GM12878 (cell line): ENCODE results near the gene SPIB. TPM values are rescaled to one million over a fixed set of nuclear protein-coding genes. Genes with fewer than 3 reads are reported as not detected.
A peak's percentile ranks its signal among the peaks of the same experiment; 100 is the strongest.

ENCODE experiments used
- ATAC-seq: fragments of 200-7000 bp; cut with Tn5 transposase; 3 replicates; pipeline ENCODE4 v1.9.1; 2020; ENCODE audit warnings: mild to moderate bottlenecking, moderate library complexity
- BruUV-seq: library from RNA; stranded (reverse); fragments of 400-500 nt; replicated peaks from 2 replicates; lab custom pipeline; 2021; lab: Mats Ljungman, UMichigan
- CTCF ChIA-PET: fragments of 300-600 bp; sonication (Branson Sonifier 250); formaldehyde crosslinking; extraction: SDS; loops from one replicate; lab custom pipeline; 2021; ENCODE audit warnings: inconsistent platforms; lab: Yijun Ruan, JAX
- POLR2A ChIA-PET: fragments of 350-600 bp; formaldehyde crosslinking; extraction: SDS; loops from one replicate; lab custom pipeline; 2021; ENCODE audit warnings: inconsistent platforms; lab: Charles Lee
- RAD21 ChIA-PET: fragments of 300-600 bp; sonication (Branson Sonifier 250); formaldehyde crosslinking; loops from one replicate; lab custom pipeline; 2023; ENCODE audit warnings: antibody characterized with exemption; ENCODE audit not compliant: unreplicated experiment; lab: Charles Lee
- SMC1A ChIA-PET: fragments of 300-600 bp; sonication (Branson Sonifier 250); formaldehyde crosslinking; loops from one replicate; lab custom pipeline; 2023; ENCODE audit not compliant: unreplicated experiment, uncharacterized antibody; lab: Charles Lee
- DNase-seq: peaks from one replicate; pipeline ENCODE4 v3.0.0-alpha.2; 2011; ENCODE audit warnings: low read depth, low spot score
- FAIRE-seq: peaks from 3 replicates; lab custom pipeline; 2011; peaks lifted over from hg19 to GRCh38; lab: Jason Lieb, UNC
- H2AFZ ChIP-seq: 2 replicates; pipeline ENCODE4 v1.6.0; 2011; ENCODE audit warnings: low read depth, low read length, control low read depth; ENCODE audit not compliant: control insufficient read depth
- H3K27ac ChIP-seq: 2 replicates; pipeline ENCODE4 v1.5.1; 2011; ENCODE audit warnings: control low read depth; ENCODE audit not compliant: control insufficient read depth, insufficient read depth
- H3K27me3 ChIP-seq, 2 experiments: replicated peaks in 1 of 2; 2 replicates each; pipeline versions ENCODE4 v1.6.0 to v1.6.1; 2011; ENCODE audit warnings: low read length in 1 of 2; ENCODE audit not compliant: control insufficient read depth in 2 of 2, insufficient read depth in 2 of 2
- H3K36me3 ChIP-seq, 2 experiments: 2 replicates each; pipeline ENCODE4 v1.5.1; 2011; ENCODE audit warnings: low read length in 1 of 2; ENCODE audit not compliant: control insufficient read depth in 2 of 2, insufficient read depth in 2 of 2
- H3K4me1 ChIP-seq: 2 replicates; pipeline ENCODE4 v1.6.1; 2011; ENCODE audit warnings: mild to moderate bottlenecking, low read length, moderate library complexity, mixed read lengths; ENCODE audit not compliant: control insufficient read depth, insufficient read depth
- H3K4me2 ChIP-seq: 2 replicates; pipeline ENCODE4 v1.6.0; 2011; ENCODE audit warnings: control low read depth; ENCODE audit not compliant: control insufficient read depth, insufficient read depth
- H3K4me3 ChIP-seq: fragments of 200-600 bp; sonication (generic); 2 replicates; pipeline ENCODE4 v1.5.1; 2016
- H3K79me2 ChIP-seq: 2 replicates; pipeline ENCODE4 v1.6.0; 2011; ENCODE audit warnings: low read length; ENCODE audit not compliant: control insufficient read depth, insufficient read depth
- H3K9ac ChIP-seq: 2 replicates; pipeline ENCODE4 v1.8.0; 2011; ENCODE audit warnings: low read length, control low read depth, mixed read lengths; ENCODE audit not compliant: control insufficient read depth, insufficient read depth
- H3K9me3 ChIP-seq: replicated peaks from 3 replicates; pipeline ENCODE4 v1.5.1; 2011; ENCODE audit warnings: mild to moderate bottlenecking, low read length; ENCODE audit not compliant: control insufficient read depth, insufficient read depth
- H4K20me1 ChIP-seq: 2 replicates; pipeline ENCODE4 v1.6.0; 2011; ENCODE audit not compliant: control insufficient read depth, insufficient read depth
- ATF3 ChIP-seq: IDR thresholded peaks from 2 replicates; pipeline ENCODE4 v1.6.1; 2011; ENCODE audit warnings: low read depth, mild to moderate bottlenecking, low read length, moderate library complexity, borderline replicate concordance; ENCODE audit errors: extremely low read depth
- CBX3 ChIP-seq: fragments of 200-600 bp; sonication (generic); IDR thresholded peaks from 2 replicates; pipeline ENCODE4 v1.6.1; 2016; ENCODE audit warnings: low read depth, borderline replicate concordance
- ELK1 ChIP-seq: IDR thresholded peaks from 2 replicates; pipeline ENCODE4 v1.6.1; 2012; ENCODE audit warnings: low read depth, low read length, improper control_type of control experiment
- ESRRA ChIP-seq: IDR thresholded peaks from 2 replicates; pipeline ENCODE4 v1.6.1; 2012; ENCODE audit warnings: mild to moderate bottlenecking, low read length, improper control_type of control experiment
- FOS ChIP-seq: IDR thresholded peaks from 3 replicates; pipeline ENCODE4 v1.6.1; 2011; ENCODE audit warnings: borderline replicate concordance; ENCODE audit not compliant: insufficient read length; ENCODE audit errors: extremely low read depth
- MEF2B ChIP-seq: fragments of 450-650 bp; IDR thresholded peaks from 2 replicates; pipeline ENCODE4 v1.6.1; 2018; ENCODE audit warnings: mild to moderate bottlenecking, moderate library complexity; ENCODE audit not compliant: partially characterized antibody, poor library complexity, severe bottlenecking
- MXI1 ChIP-seq: fragments of 150-350 bp; IDR thresholded peaks from 2 replicates; pipeline ENCODE4 v1.6.1; 2011; ENCODE audit warnings: low read depth, mild to moderate bottlenecking, inconsistent platforms, low read length, improper control_type of control experiment
- MYB ChIP-seq: fragments of 150-350 bp; IDR thresholded peaks from 2 replicates; pipeline ENCODE4 v1.6.1; 2014; ENCODE audit warnings: mild to moderate bottlenecking, low read depth, low read length, borderline replicate concordance
- NRF1 ChIP-seq: conservative IDR thresholded peaks from 2 replicates; pipeline ENCODE4 v1.6.1; 2011; ENCODE audit warnings: mild to moderate bottlenecking, low read depth, low read length, improper control_type of control experiment
- PAX8 ChIP-seq: fragments of 450-650 bp; IDR thresholded peaks from 2 replicates; pipeline ENCODE4 v1.6.1; 2017; ENCODE audit warnings: mild to moderate bottlenecking, moderate library complexity
- PKNOX1 ChIP-seq: fragments of 450-650 bp; IDR thresholded peaks from 2 replicates; pipeline ENCODE4 v1.6.1; 2016; ENCODE audit warnings: mild to moderate bottlenecking
- RB1 ChIP-seq: fragments of 450-650 bp; formaldehyde crosslinking; IDR thresholded peaks from 2 replicates; pipeline ENCODE4 v1.6.1; 2017; ENCODE audit warnings: mild to moderate bottlenecking, borderline replicate concordance
- RBBP5 ChIP-seq: fragments of 200-600 bp; sonication (generic); conservative IDR thresholded peaks from 2 replicates; pipeline ENCODE4 v1.6.1; 2016
- YBX1 ChIP-seq: fragments of 450-650 bp; IDR thresholded peaks from 2 replicates; pipeline ENCODE4 v1.6.1; 2016; ENCODE audit warnings: antibody characterized with exemption
- ZNF687 ChIP-seq: fragments of 450-650 bp; IDR thresholded peaks from 2 replicates; pipeline ENCODE4 v1.6.1; 2017; ENCODE audit warnings: mild to moderate bottlenecking, moderate library complexity
- WGBS: methylation state at CpG from one replicate; pipeline ENCODE4 v1.1.6; 2016; ENCODE audit warnings: low lambda C conversion rate; ENCODE audit not compliant: insufficient replicate concordance, insufficient coverage; ENCODE audit errors: missing lambda C conversion rate; 5-methylcytosine and 5-hydroxymethylcytosine counted together
- in situ Hi-C: fragments of 300-500 bp; cut with MboI; formaldehyde crosslinking; loops from 9 replicates; pipeline ENCODE4 v1.14.3; 2018; ENCODE audit warnings: mixed read lengths
- intact Hi-C: fragments of 100-400 bp; cut with micrococcal nuclease; formaldehyde crosslinking; loops from one replicate; pipeline ENCODE4 v1.14.2; 2022; ENCODE audit not compliant: unreplicated experiment
- polyA plus RNA-seq, 11 experiments: library from polyadenylated mRNA; depleted of rRNA in 4 of 11; unstranded in 6 of 11; stranded (reverse) in 5 of 11; fragments of >200 nt; fragmentation: Nextera tagmentation in 4 of 11; fragmentation: Illumina TruSeq in 1 of 11; extraction: Ambion mirVana in 4 of 11; extraction: Trizol in 1 of 11; gene quantifications; 1 replicate in 1 of 11; 2 replicates in 10 of 11; pipeline versions ENCODE4 v1.2.1 to v1.2.3, GENCODE V29; 2011 to 2016; ENCODE audit warnings: inconsistent platforms in 2 of 11, missing spikeins in 2 of 11, low read depth in 1 of 11
- total RNA-seq, 4 experiments: library from RNA; depleted of rRNA in 3 of 4; stranded (reverse); fragments of >200 nt in 3 of 4; fragmentation: Illumina TruSeq in 1 of 4; extraction: Trizol in 1 of 4; gene quantifications; 2 replicates each; pipeline versions ENCODE4 v1.2.1 to v1.2.3, GENCODE V29; 2013 to 2021

The SPIB gene
- total and polyA plus RNA-seq, 10 of the 15 experiments (the other 5 are each of a cell fraction or from before 2014, with no cell fraction given) = 3.5 to 123 (median 56.0) TPM

GRCh38 chr19:50417111-50418081 is 1.3 kb upstream of the SPIB start:
- POLR2A ChIA-PET = interaction anchor here (0.6 to 4.8 kb wide), 9 partner anchors 12 to 1544 kb away, joined by 3 to 26 read pairs (median 4); no protein-coding TSS in a partner anchor
- in situ Hi-C loops = no loop called here
- DNase-seq = no peak
- TF ChIP-seq ATF3 = no peak
- TF ChIP-seq MEF2B = peak; percentile 94
- no peak for TF ChIP-seq PAX8
- TF ChIP-seq YBX1 = no peak
- TF ChIP-seq PKNOX1 = no peak
- no peak for TF ChIP-seq RBBP5
- no peak for TF ChIP-seq ESRRA
- 0 out of 2 replicates have a peak, but pooled peaks have one; percentile 26 for TF ChIP-seq MXI1
- no peak for TF ChIP-seq NRF1
- 0 out of 2 replicates have a peak, but pooled peaks have one; percentile 3 for TF ChIP-seq ZNF687
- TF ChIP-seq RB1 = no peak
- TF ChIP-seq MYB = no peak
- TF ChIP-seq FOS = no peak
- TF ChIP-seq ELK1 = no peak
- TF ChIP-seq CBX3 = no peak

More at GRCh38 chr19:50417111-50418081, 1.3 kb upstream of the SPIB start:
- no peak overlapping the region for H2AFZ ChIP-seq
- no peaks in the 10 kb centered on the region for H3K9me3 ChIP-seq
- peak overlapping the region; percentile 78; the same call in 1 of the 2 replicates for H3K4me3 ChIP-seq
- peaks cover 40% of the 10 kb centered on the region for H3K4me1 ChIP-seq
- H4K20me1 ChIP-seq = no peaks in the 10 kb centered on the region
- ATAC-seq (no peak), FAIRE-seq (no peak)
- ChIA-PET CTCF (interaction anchor here (0.7 to 4.2 kb wide), 4 partner anchors 13 to 60 kb away, joined by 3 to 30 read pairs (median 16); no protein-coding TSS in a partner anchor), RAD21 (interaction anchor here (0.6 to 2.7 kb wide), 8 partner anchors 11 to 88 kb away, joined by 3 to 6 read pairs (median 4); partner anchors contain the start of genes KCNC3 and NAPSA), SMC1A (interaction anchor here (1.0 kb wide), 1 partner anchor 32 kb away, joined by 4 read pairs; no protein-coding TSS in a partner anchor)
- 36% methylated on average over 24 of the region's 42 CpGs for WGBS
- H3K4me2 ChIP-seq = peak overlapping the region; percentile 72
- H3K36me3 ChIP-seq = peaks cover 0 to 5% of the 10 kb centered on the region in 2 experiments; a peak in 3 of 4 replicates
- H3K27me3 ChIP-seq = no peaks in the 10 kb centered on the region
- peak overlapping the region; percentile 60; the same call in 1 of the 2 replicates for H3K9ac ChIP-seq
- peaks cover 31% of the 10 kb centered on the region for H3K79me2 ChIP-seq
- intact Hi-C loops = loop anchor here (2.0 kb wide), 3 partner anchors 15 to 49 kb away; partner anchors contain the start of gene MYBPC2
- H3K27ac ChIP-seq = peak overlapping the region; percentile 95
- no TSS peak for BruUV-seq
